Peyer's patch (tissue), 4 donors: Measurements from ENCODE around the gene AKIP1.

ENCODE experiments used
- CTCF ChIP-seq, 6 experiments: fragments of 450-650 bp in 4 of 6; fragments of 200-600 bp in 2 of 6; sonication (generic) in 1 of 6; IDR thresholded peaks; one replicate each; pipeline ENCODE4 v1.5.1; 2017 to 2019; ENCODE audit warnings: antibody characterized with exemption in 6 of 6, mild to moderate bottlenecking in 3 of 6, moderate library complexity in 1 of 6
- POLR2A ChIP-seq, 2 donors: fragments of 450-650 bp; IDR thresholded peaks; one replicate each; pipeline ENCODE4 v1.5.1; 2017; ENCODE audit warnings: antibody characterized with exemption in 2 of 2, mild to moderate bottlenecking in 2 of 2, moderate library complexity in 2 of 2

DNA sequence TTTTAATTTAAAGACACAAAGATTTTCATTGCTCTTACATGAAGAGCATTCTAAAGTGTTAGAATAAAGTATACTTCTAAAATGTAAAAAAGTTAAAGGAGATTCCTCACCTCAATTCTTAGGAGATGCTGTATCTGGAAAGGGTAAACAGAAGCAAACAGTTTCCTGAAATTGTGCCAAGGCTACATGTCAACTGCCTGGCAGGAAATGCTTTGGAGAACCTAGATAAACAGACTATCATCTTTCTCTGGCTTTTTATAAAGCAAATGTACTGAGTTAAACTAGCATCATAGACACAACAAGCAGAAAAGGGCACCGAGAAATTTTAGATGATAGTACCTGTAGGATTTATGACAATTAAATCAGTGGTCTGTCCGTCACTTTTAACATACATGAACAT, 24.7 kb upstream of the AKIP1 start:
- no peak for TF ChIP-seq CTCF (IDR thresholded peaks at IDR 0.05)
- no peak for TF ChIP-seq POLR2A (IDR thresholded peaks at IDR 0.05)
